Esophagus muscularis mucosa (tissue), 4 donors: ENCODE data around the gene RAI14. TPM values are rescaled to one million over a fixed set of nuclear protein-coding genes. Genes with fewer than 3 reads are reported as not detected.
A peak's percentile ranks its signal among the peaks of the same experiment; 100 is the strongest.

Experiments
- DNase-seq: peaks from one replicate; pipeline ENCODE4 v3.0.0-alpha.2; 2017; ENCODE audit errors: extremely low spot score
- H3K27ac ChIP-seq, 4 donors: fragments of 200-600 bp; sonication (generic); replicated peaks in 1 of 4; 1 replicate in 3 of 4; 2 replicates in 1 of 4; pipeline ENCODE4 v1.5.1; 2016 to 2019; ENCODE audit warnings: mild to moderate bottlenecking in 1 of 4
- H3K27me3 ChIP-seq, 4 donors: fragments of 200-600 bp; sonication (generic); one replicate each; pipeline versions ENCODE4 v1.5.1 to v1.6.0; 2016 to 2019
- H3K36me3 ChIP-seq, 4 donors: fragments of 200-600 bp; sonication (generic); one replicate each; pipeline ENCODE4 v1.5.1; 2016 to 2019
- H3K4me1 ChIP-seq, 4 donors: fragments of 200-600 bp; sonication (generic); one replicate each; pipeline ENCODE4 v1.5.1; 2016 to 2019
- H3K4me3 ChIP-seq, 4 donors: fragments of 200-600 bp; sonication (generic); 1 replicate in 2 of 4; 2 replicates in 2 of 4; pipeline ENCODE4 v1.5.1; 2016 to 2019; ENCODE audit warnings: mild to moderate bottlenecking in 4 of 4, moderate library complexity in 1 of 4
- H3K9me3 ChIP-seq, 4 donors: fragments of 200-600 bp; sonication (generic); 1 replicate in 3 of 4; 2 replicates in 1 of 4; pipeline ENCODE4 v1.5.1; 2016 to 2019
- EP300 ChIP-seq: sonication (generic); formaldehyde crosslinking; IDR thresholded peaks from one replicate; pipeline ENCODE4 v1.6.1; 2017; ENCODE audit warnings: antibody characterized with exemption
- POLR2A ChIP-seq: fragments of 450-650 bp; IDR thresholded peaks from one replicate; pipeline ENCODE4 v1.6.1; 2017; ENCODE audit warnings: antibody characterized with exemption, moderate library complexity, mild to moderate bottlenecking, low read depth
- POLR2AphosphoS5 ChIP-seq, 2 donors: sonication (generic); formaldehyde crosslinking; IDR thresholded peaks; one replicate each; pipeline ENCODE4 v1.6.1; 2017; ENCODE audit warnings: antibody characterized with exemption in 2 of 2
- WGBS: methylation state at CpG from one replicate; pipeline ENCODE4 v1.1.5; 2018; 5-methylcytosine and 5-hydroxymethylcytosine counted together
- intact Hi-C: fragments of 100-400 bp; cut with DNase I; formaldehyde crosslinking; loops from one replicate; pipeline ENCODE4 v1.15.1; 2023
- total RNA-seq, 4 donors: library from RNA; depleted of rRNA; stranded (reverse); fragments of >200 nt; gene quantifications; one replicate each; pipeline versions ENCODE4 v1.1.0 to v1.2.1, GENCODE V29; 2016
- TF ChIP-seq, protein P1 (sequence below), 3 experiments: fragments of 200-600 bp in 2 of 3; fragments of 450-650 bp in 1 of 3; sonication (generic) in 2 of 3; IDR thresholded peaks; one replicate each; pipeline ENCODE4 v1.5.1; 2017 to 2019; ENCODE audit warnings: antibody characterized with exemption in 3 of 3, mild to moderate bottlenecking in 2 of 3, moderate library complexity in 1 of 3

The RAI14 gene
- total RNA-seq, 4 donors from 2014 or later: 57.3 to 76.4 (median 68.1) TPM

DNA sequence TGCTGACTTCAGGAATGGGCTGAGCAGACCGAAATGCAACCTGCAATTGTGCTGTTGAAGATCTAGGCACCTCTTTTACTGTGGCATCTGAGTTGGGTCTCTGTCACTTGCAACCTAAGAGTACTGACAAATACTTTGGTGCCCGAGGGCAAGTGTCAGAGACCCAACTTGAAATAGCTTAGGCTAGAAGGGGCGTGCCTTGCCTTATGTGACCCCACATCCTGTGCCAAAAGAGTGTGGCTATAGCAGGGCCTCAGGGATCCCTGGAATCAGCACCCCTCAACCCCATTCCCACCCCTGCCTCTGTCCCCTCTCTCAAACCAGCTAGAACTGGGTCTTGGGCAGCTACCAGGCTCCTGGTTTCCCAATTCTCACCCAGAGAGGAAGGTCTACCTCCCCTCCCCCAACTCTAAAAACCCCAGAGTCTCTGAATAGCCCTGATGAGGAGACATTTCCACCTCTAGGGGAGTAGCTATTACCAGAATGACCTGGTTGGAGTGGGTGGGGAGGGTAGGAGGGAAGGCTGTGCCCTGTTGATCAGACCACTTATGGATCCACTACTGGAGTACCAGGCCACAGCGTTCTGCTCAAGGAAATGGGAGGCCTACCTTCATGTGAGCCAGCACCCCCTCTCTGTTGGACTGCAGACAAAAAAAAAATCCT lies 17.5 kb downstream of the RAI14 start:
- Histone ChIP-seq H3K27ac (peak overlapping the region; percentile 72 to 80 (median 76)), H3K36me3 (no peaks in the 10 kb centered on the region), H3K9me3 (no peaks in the 10 kb centered on the region), H3K4me1 (peaks cover 19 to 57% (median 44%) of the 10 kb centered on the region in 4 donors), H3K27me3 (no peaks in the 10 kb centered on the region), H3K4me3 (no peak overlapping the region)
- TF ChIP-seq POLR2A: no peak
- TF ChIP-seq POLR2AphosphoS5 (IDR thresholded peaks at IDR 0.05): no peak
- TF ChIP-seq, protein P1, sequence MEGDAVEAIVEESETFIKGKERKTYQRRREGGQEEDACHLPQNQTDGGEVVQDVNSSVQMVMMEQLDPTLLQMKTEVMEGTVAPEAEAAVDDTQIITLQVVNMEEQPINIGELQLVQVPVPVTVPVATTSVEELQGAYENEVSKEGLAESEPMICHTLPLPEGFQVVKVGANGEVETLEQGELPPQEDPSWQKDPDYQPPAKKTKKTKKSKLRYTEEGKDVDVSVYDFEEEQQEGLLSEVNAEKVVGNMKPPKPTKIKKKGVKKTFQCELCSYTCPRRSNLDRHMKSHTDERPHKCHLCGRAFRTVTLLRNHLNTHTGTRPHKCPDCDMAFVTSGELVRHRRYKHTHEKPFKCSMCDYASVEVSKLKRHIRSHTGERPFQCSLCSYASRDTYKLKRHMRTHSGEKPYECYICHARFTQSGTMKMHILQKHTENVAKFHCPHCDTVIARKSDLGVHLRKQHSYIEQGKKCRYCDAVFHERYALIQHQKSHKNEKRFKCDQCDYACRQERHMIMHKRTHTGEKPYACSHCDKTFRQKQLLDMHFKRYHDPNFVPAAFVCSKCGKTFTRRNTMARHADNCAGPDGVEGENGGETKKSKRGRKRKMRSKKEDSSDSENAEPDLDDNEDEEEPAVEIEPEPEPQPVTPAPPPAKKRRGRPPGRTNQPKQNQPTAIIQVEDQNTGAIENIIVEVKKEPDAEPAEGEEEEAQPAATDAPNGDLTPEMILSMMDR (IDR thresholded peaks at IDR 0.05): no peak
- TF ChIP-seq EP300: no peak
- WGBS: 90% methylated on average over 4 of the region's 4 CpGs
- intact Hi-C loops: no loop called here
- no peak for DNase-seq

DNA sequence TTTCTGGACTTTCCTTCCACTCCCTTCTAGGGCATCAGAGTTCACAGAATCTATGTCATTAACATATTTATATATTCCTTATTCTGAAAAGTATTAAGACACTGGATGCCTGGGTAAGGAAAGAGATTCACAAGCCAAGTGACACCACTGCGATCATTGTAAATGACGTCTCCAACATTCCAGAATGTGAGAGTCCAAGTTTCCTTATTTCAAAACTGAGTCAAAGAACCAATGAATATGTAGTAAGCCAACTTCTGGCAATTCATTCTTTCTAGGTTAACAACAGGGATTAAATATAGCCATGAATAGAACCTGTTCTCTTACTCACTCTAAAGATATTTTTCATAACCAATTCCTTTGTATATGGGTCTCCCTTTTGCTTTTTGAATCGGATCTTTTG lies 18.1 kb downstream of the RAI14 start:
- WGBS: 30% methylated on average over 3 of the region's 3 CpGs
- peak overlapping the region; percentile 72 to 80 (median 76) for H3K27ac ChIP-seq

DNA sequence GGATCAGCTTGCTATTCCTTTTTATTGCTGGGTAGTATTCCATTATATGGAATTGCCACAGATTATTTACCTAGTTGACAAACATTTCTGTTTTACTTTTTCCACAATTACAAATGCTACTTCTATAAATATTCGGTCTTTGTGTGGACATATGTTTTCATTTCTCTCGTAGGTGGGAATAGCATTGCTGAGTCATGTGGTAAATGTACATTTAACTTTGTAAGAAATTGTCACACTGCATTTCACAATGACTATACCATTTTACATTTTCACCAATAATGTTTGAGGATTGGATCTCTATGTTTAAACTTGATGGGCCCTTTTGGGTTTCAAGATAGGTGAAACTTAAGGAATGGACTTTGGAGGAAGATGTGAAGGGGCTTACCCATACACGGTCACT lies 19.7 kb downstream of the RAI14 start:
- intact Hi-C loops: no loop called here
- H3K27ac ChIP-seq: peak overlapping the region in 3 of 4 donors; percentile 72 to 80 (median 78)

More for the DNA sequence above, 18.1 kb downstream of the RAI14 start:
- H3K36me3 ChIP-seq: no peaks in the 10 kb centered on the region
- H3K9me3 ChIP-seq: no peaks in the 10 kb centered on the region
- no peak overlapping the region for H3K4me3 ChIP-seq
- DNase-seq: no peak
- TF ChIP-seq POLR2AphosphoS5 (IDR thresholded peaks at IDR 0.05) (peak in 1 of 2 donors; percentile 65), EP300 (no peak), POLR2A (no peak)
- TF ChIP-seq, protein P1 (IDR thresholded peaks at IDR 0.05): no peak
- no peaks in the 10 kb centered on the region for H3K27me3 ChIP-seq
- intact Hi-C loops: no loop called here
- peaks cover 19 to 57% (median 42%) of the 10 kb centered on the region in 4 donors for H3K4me1 ChIP-seq

DNA sequence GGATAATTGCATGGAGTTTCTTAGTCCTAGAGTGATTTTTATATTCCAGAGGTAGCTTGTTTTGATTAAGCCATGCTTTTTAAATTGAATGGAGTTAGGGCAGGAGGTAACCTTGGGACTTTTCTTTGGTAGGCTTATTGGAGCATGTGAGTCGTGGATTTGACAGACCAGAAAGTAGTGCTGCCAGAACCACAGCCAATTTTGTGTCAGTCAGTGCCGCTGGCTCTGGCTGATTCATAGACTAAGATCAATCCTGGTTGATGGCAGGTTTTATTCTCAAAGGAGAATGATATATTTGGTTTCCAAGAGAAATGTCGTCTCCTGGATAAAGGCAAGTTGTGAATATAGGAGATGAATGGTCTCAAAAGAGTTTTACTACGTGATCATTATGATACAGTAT lies 20.3 kb downstream of the RAI14 start:
- H3K36me3 ChIP-seq: no peaks in the 10 kb centered on the region
- TF ChIP-seq EP300 (no peak), POLR2A (no peak), POLR2AphosphoS5 (IDR thresholded peaks at IDR 0.05) (no peak)
- TF ChIP-seq, protein P1 (IDR thresholded peaks at IDR 0.05): no peak
- H3K27me3 ChIP-seq: no peaks in the 10 kb centered on the region
- no peak for DNase-seq
- intact Hi-C loops: no loop called here
- WGBS: 68% methylated on average over 4 of the region's 4 CpGs
- peaks cover 16 to 39% (median 33%) of the 10 kb centered on the region in 4 donors for H3K4me1 ChIP-seq
- no peaks in the 10 kb centered on the region for H3K9me3 ChIP-seq
- peak overlapping the region in 1 of 4 donors; percentile 4 for H3K27ac ChIP-seq
- no peak overlapping the region for H3K4me3 ChIP-seq

More for the DNA sequence above, 19.7 kb downstream of the RAI14 start:
- Histone ChIP-seq H3K36me3 (no peaks in the 10 kb centered on the region), H3K4me1 (peaks cover 16 to 40% (median 30%) of the 10 kb centered on the region in 4 donors), H3K4me3 (no peak overlapping the region), H3K27me3 (no peaks in the 10 kb centered on the region), H3K9me3 (no peaks in the 10 kb centered on the region)
- WGBS: 87% methylated on average over 3 of the region's 3 CpGs
- TF ChIP-seq POLR2AphosphoS5 (IDR thresholded peaks at IDR 0.05) (no peak), EP300 (no peak), POLR2A (no peak)
- TF ChIP-seq, protein P1 (IDR thresholded peaks at IDR 0.05): no peak
- DNase-seq: no peak
